ENCODE data around the gene PHOX2A. TPM values are rescaled to one million over a fixed set of nuclear protein-coding genes. Genes with fewer than 3 reads are reported as not detected.
"Not testable (repeated sequence)": the region's sequence is repeated elsewhere in the genome, so short reads cannot be mapped to it uniquely, and the experiment has no call there.

The PHOX2A gene
- total RNA-seq, 1 experiment from 2014 or later, result 1.6 TPM

DNA sequence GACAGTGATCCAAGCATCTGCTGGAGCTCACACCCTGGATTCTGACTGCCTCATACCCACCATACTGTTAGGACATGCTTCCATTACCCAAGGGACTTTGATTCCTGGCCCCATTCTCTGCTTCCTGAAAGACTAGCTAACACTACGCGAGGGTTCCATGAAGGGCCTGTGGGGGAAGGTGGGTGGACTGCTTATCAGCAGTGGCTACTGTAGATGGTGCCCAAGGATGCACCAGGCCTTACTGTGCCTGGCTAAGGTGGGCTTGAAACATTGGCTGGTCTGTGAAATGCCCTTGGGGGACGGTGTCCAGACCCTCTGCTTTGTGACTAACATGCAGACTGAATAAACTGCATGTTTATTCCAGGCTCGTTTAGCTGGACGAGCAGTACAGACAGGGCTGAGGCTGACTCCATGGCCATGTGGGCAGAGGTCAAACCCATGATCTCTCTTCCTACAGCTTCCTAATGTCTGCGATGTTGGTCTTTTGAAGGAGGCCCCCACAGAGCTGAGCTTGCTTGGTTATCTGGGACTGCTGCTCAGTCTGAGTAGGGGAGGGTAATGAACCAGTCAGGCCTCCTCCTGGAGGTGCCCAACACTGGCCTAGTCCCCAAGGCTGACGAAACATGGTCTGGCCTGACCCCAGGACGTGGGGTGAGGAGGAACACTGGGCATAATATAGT, 48.3 kb upstream of the PHOX2A start:
- ChIA-PET CTCF (interaction anchor here (0.6 to 3.6 kb wide), 12 partner anchors 26 to 1081 kb away, joined by 3 to 29 read pairs (median 3); no protein-coding TSS in a partner anchor), POLR2A (no interaction called here)
- H3K27me3 Mint-ChIP-seq (ENCODE audit: low read depth), result no peaks in the 10 kb centered on the region
- no peak overlapping the region for H3K27ac Mint-ChIP-seq
- TF ChIP-seq SMAD4 (CRISPR knock-in tag; IDR thresholded peaks at IDR 0.05) (no peak), USF1 (CRISPR knock-in tag; IDR thresholded peaks at IDR 0.05) (no peak), ZNF416 (CRISPR knock-in tag; IDR thresholded peaks at IDR 0.05) (no peak), FOXJ3 (CRISPR knock-in tag; IDR thresholded peaks at IDR 0.05; ENCODE audit: borderline replicate concordance) (no peak), TCF7 (CRISPR knock-in tag; IDR thresholded peaks at IDR 0.05; ENCODE audit: low read depth) (no peak), TEAD1 (CRISPR knock-in tag; IDR thresholded peaks at IDR 0.05) (no peak), ZNF317 (CRISPR knock-in tag; IDR thresholded peaks at IDR 0.05; ENCODE audit: borderline replicate concordance, low read depth) (no peak), ZNF121 (CRISPR knock-in tag; IDR thresholded peaks at IDR 0.05) (no peak)
- no peak overlapping the region for H3K4me3 Mint-ChIP-seq
- no peaks in the 10 kb centered on the region for H3K4me1 Mint-ChIP-seq
- H3K36me3 Mint-ChIP-seq, result peaks cover 5% of the 10 kb centered on the region
- DNase-seq (ENCODE audit: low spot score), result no peak
- no peak for ATAC-seq
- no peaks in the 10 kb centered on the region for H3K9me3 Mint-ChIP-seq

- ATAC-seq, H3K36me3 Mint-ChIP-seq: not testable (repeated sequence)
These were observed 46.8 kb upstream of the PHOX2A start for GRCh38 chr11:72290741-72291140.

GRCh38 chr11:72287293-72287692, 43.3 kb upstream of the PHOX2A start:
- Mint-ChIP-seq H3K36me3 (no peaks in the 10 kb centered on the region), H3K9me3 (no peaks in the 10 kb centered on the region), H3K4me3 (no peak overlapping the region), H3K27me3 (ENCODE audit: low read depth) (peaks cover 14% of the 10 kb centered on the region; the same call in 1 of the 2 replicates), H3K27ac (no peak overlapping the region), H3K4me1 (no peaks in the 10 kb centered on the region)
- POLR2A ChIA-PET, result no interaction called here
- ATAC-seq (no peak), DNase-seq (ENCODE audit: low spot score) (no peak)
- TF ChIP-seq ZNF121 (CRISPR knock-in tag; IDR thresholded peaks at IDR 0.05), result peak; percentile 68; the same call in 1 of the 2 replicates
- TF ChIP-seq, protein P1, sequence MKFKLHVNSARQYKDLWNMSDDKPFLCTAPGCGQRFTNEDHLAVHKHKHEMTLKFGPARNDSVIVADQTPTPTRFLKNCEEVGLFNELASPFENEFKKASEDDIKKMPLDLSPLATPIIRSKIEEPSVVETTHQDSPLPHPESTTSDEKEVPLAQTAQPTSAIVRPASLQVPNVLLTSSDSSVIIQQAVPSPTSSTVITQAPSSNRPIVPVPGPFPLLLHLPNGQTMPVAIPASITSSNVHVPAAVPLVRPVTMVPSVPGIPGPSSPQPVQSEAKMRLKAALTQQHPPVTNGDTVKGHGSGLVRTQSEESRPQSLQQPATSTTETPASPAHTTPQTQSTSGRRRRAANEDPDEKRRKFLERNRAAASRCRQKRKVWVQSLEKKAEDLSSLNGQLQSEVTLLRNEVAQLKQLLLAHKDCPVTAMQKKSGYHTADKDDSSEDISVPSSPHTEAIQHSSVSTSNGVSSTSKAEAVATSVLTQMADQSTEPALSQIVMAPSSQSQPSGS (CRISPR knock-in tag; IDR thresholded peaks at IDR 0.05; ENCODE audit: borderline replicate concordance, low read depth), result no peak
- CTCF ChIA-PET, result no interaction called here

More at GRCh38 chr11:72290741-72291140, 46.8 kb upstream of the PHOX2A start:
- peak; percentile 43 for TF ChIP-seq CTCF (IDR thresholded peaks at IDR 0.05)
- H3K9me3 Mint-ChIP-seq; H3K27ac Mint-ChIP-seq; H3K4me3 Mint-ChIP-seq; DNase-seq (ENCODE audit: low spot score); H3K27me3 Mint-ChIP-seq (ENCODE audit: low read depth); H3K4me1 Mint-ChIP-seq; POLR2A ChIA-PET: not testable (repeated sequence)
- CTCF ChIA-PET, result interaction anchor here (0.7 to 3.6 kb wide), 4 partner anchors 43 to 143 kb away, joined by 3 to 29 read pairs (median 4); no protein-coding TSS in a partner anchor

DNA sequence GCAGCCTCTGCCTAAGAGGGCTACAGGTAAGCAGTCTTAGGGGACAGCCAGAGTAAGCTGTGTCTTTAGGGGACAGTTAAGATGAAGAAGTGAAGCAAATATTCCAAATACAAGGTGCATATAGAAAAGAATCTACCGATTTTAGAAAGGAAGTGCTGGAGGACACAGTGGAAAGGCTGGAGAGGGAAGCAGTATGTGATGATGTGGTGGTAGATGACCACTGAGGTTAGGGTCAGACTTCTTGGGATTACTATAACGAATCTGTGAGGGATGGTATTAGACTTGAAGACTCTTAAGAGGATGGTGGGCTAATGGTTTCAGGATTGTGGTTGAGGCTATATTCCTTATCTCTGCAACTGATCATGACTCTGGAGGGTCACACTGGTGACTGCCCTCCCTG, 40.0 kb upstream of the PHOX2A start:
- H3K27ac Mint-ChIP-seq, result no peak overlapping the region
- peaks cover 14% of the 10 kb centered on the region; the same call in 1 of the 2 replicates for H3K27me3 Mint-ChIP-seq (ENCODE audit: low read depth)
- ATAC-seq, result no peak
- DNase-seq (ENCODE audit: low spot score), result no peak
- H3K4me1 Mint-ChIP-seq, result no peaks in the 10 kb centered on the region
- no peaks in the 10 kb centered on the region for H3K36me3 Mint-ChIP-seq
- no peak overlapping the region for H3K4me3 Mint-ChIP-seq
- peaks cover 4% of the 10 kb centered on the region; the same call in 1 of the 2 replicates for H3K9me3 Mint-ChIP-seq
- POLR2A ChIA-PET, result no interaction called here
- CTCF ChIA-PET, result interaction anchor here (1.1 kb wide), 1 partner anchor 147 kb away, joined by 5 read pairs; no protein-coding TSS in a partner anchor
- TF ChIP-seq ZNF138 (CRISPR knock-in tag; conservative IDR thresholded peaks at IDR 0.05) (no peak), ZNF423 (CRISPR knock-in tag; IDR thresholded peaks at IDR 0.05) (no peak), NR3C1 (CRISPR knock-in tag; conservative IDR thresholded peaks at IDR 0.05; ENCODE audit: low read depth) (no peak), CTCF (IDR thresholded peaks at IDR 0.05) (no peak), TP53 (CRISPR knock-in tag; IDR thresholded peaks at IDR 0.05) (no peak), AFF4 (CRISPR knock-in tag; IDR thresholded peaks at IDR 0.05; ENCODE audit: borderline replicate concordance) (no peak), RELA (CRISPR knock-in tag; IDR thresholded peaks at IDR 0.05; ENCODE audit: borderline replicate concordance) (no peak), GABPB1 (CRISPR knock-in tag; IDR thresholded peaks at IDR 0.05) (no peak)

All from WTC11 (cell line).